HG02884 (cell line): ENCODE results near the gene NCOA6.

Experiments used
- ATAC-seq: cut with Tn5 transposase; IDR thresholded peaks from one replicate; pipeline ENCODE4 v1.9.1; 2021; ENCODE audit warnings: mild to moderate bottlenecking, moderate library complexity; ENCODE audit not compliant: unreplicated experiment

NCOA6 gene

DNA sequence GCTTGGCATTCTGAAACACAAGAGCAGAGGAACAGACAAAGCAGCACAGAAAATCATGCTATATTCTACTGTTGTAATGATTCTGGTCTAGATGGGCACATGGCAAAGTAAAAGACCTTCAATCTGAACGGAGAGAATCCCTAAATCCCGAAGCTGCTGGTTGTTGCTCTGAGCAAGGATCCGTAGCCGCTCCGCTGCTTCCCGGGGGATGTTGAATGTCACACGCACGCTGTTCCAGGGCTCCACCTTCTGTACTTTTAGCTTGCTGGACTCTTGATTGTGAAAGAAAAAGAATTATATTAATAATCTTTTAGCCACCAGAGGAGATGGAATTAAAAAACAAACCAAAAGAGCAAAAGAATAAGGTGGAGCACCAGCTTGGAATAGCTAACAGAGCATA lies 49.3 kb downstream of the NCOA6 start:
- ATAC-seq = no peak

- no peak for ATAC-seq
Observed at GRCh38 chr20:34774886-34775285, 50.6 kb downstream of the NCOA6 start.

DNA sequence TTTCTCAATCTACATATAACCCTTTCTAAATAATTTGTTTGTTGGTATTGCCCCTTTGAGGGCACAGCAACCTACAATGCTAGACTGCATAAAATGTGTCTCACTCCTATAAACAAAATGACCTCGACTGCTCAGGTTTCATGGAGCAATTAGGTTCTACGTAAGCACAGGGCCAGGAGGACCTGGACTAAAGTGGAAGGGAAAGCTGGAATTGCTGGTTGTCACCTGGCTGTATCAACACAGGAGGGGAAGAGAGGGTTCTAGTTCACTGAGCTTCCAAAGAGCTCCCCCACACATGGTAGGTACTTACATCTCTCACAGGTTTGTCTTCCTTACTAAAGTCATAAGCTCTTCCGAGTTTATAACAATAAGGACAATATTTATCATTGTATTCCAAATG lies 51.0 kb downstream of the NCOA6 start:
- ATAC-seq = no peak

DNA sequence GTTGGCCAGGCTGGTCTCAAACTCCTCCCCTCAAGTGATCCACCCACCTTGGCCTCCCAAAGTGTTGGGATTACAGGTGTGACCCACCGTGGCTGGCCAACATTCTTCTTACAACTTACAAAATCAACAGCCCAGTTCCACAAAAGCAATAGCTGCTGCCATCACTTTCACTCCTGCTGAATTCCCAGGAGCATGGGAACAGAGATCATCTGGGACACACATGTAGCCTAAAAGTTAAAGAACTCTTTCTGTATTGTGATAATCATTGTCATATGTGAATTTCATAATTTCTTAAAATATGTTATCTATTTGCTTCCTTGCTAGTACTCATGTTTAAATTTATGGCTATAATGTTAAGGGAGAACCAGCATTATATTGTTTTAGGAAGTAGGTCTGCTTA lies 51.7 kb downstream of the NCOA6 start:
- ATAC-seq = no peak

GRCh38 chr20:34772437-34772836 lies 53.0 kb downstream of the NCOA6 start:
- ATAC-seq = no peak

DNA sequence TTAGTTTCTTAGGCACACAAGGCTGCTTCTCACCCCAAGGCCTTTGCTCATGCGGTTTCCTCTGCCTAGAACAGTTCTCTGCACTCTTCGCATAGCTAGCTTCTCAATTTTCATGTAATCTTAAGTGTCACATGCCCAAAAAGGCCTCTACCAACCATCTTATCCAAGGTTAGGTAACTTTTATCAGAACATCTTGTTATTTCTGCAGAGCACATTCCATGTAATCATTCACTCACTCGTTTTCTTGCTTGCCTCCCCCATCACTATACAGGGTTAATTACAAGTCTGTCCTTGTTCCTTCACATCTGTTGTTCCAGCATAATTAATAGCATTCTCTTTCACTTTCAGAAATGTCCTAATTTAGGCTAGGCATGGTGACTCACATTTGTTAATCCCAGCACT lies 53.8 kb downstream of the NCOA6 start:
- ATAC-seq = no peak

GRCh38 chr20:34768096-34768495 lies 57.4 kb downstream of the NCOA6 start:
- ATAC-seq = no peak

GRCh38 chr20:34762031-34762555 lies 63.4 kb downstream of the NCOA6 start:
- no peak for ATAC-seq

GRCh38 chr20:34755367-34755766 lies 70.1 kb downstream of the NCOA6 start:
- ATAC-seq = no peak

DNA sequence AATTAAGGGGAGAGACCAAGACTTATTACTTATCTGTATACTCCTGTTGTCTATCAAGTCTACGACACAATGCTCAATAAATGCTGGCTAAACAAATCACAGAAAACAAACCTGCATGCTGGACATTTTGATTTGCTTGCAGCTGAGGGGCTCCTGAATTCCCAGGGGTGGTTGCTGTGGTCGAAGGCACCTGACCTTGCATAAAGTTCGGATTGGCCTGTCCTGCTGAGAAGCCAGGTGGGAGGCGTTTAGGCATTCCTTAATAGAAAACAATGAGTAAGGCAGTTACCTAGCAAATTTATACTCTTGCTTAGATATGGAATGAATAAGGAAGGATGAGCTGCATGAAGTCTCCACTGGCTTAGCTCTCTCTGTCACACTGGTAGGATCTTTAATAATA lies 70.8 kb downstream of the NCOA6 start:
- no peak for ATAC-seq

- no peak for ATAC-seq
Observed at GRCh38 chr20:34753706-34754461, 71.6 kb downstream of the NCOA6 start.

- no peak for ATAC-seq
Observed at GRCh38 chr20:34751453-34751852, 74.0 kb downstream of the NCOA6 start.

DNA sequence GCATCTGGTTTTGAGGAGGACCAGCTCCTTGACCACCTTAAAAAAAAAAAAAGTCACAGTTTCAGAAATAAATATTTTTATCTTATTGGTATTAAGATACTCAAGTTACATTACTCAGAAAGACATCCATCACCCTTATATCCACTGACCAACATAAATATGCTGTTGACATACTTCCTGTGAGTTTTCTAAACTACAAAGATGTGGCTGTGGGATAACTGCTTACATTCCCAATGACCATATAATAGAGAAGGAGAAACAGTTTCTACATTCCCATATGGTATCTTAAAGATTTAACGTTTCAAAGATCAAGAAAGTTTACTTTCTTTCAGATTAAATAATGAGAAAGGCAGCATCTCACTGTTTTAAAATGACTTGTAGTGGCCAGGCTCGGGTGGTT lies 75.0 kb downstream of the NCOA6 start:
- no peak for ATAC-seq

GRCh38 chr20:34748709-34749108 lies 76.7 kb downstream of the NCOA6 start:
- ATAC-seq = no peak

DNA sequence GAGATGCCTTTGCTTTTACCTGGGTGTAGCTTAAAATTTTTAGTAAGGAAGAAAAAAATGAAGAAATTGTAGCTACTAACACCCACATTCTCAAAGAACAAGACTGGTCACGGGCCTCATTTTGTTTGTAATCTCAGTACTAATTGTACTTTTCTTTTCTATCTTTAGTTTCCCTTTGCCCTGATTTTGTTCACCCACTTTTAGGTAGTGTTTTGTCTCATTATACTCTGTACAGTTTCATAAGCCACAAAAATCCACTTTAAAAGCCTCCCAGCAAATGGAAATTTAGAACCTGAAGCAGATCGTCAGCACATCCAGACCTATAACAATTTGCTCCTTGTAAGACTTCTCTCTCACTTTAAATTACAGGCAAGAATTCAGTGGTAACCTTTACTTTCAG lies 78.0 kb downstream of the NCOA6 start:
- no peak for ATAC-seq

- no peak for ATAC-seq
Observed at GRCh38 chr20:34746674-34747073, 78.8 kb downstream of the NCOA6 start.

DNA sequence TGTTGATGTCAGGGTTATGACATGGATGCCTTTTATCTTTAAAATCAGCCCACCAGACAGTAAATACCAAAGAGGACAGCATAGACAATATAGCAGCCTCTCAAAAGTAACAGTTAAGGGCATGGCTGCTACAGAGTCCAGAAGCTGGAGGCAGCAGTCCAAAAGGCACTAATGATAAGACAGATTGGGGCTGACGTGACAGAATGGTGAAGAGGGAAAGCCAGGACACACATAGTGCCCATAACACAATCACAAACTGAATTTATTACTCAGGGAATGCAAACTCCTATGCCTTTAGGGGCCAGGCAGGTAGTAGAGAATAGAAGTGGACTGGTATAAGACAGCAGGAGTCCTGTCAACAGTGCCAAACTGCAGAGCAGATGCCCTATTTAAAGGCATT lies 80.6 kb downstream of the NCOA6 start:
- no peak for ATAC-seq

DNA sequence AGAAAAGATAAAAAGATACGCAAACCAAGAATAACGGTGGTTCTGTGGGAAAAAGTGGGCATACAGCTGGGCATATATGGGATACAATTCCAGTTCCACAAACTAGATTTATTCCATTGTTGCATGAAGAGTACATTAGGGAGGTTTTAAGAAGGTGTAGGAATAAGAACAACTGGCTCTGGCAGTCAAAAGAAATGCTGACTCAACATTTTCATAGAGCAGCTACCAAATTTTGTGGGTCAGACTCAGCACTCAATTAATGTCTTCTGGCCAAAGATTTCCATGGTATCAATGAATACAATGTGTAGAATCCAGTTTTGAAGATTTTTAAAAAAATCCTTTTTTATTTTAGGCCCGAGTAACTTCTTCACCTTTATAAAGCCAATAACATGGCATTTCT lies 81.1 kb downstream of the NCOA6 start:
- ATAC-seq = no peak

DNA sequence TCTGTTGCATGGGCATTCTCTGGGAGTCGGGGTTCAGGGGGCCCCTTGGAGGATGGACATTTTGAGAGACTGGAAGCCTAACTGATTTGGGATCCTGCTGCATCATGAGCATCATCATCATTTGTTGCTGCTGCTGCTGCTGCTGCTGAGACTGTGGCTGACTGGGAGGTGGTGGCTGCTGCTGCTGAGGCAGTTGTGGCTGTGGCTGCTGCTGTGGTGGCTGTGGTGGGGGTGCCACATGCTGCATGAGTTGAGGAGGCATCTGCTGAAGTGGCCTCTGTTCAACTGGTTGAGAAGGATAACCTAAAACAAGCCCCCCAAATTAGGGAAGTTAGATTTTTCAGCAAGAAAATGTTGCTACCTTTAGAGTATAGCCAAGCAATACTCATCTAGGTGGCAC lies 82.4 kb downstream of the NCOA6 start:
- ATAC-seq = no peak

- ATAC-seq = no peak
Observed at GRCh38 chr20:34736106-34736735, 89.2 kb downstream of the NCOA6 start.

GRCh38 chr20:34732523-34732922 lies 92.9 kb downstream of the NCOA6 start:
- ATAC-seq = no peak

DNA sequence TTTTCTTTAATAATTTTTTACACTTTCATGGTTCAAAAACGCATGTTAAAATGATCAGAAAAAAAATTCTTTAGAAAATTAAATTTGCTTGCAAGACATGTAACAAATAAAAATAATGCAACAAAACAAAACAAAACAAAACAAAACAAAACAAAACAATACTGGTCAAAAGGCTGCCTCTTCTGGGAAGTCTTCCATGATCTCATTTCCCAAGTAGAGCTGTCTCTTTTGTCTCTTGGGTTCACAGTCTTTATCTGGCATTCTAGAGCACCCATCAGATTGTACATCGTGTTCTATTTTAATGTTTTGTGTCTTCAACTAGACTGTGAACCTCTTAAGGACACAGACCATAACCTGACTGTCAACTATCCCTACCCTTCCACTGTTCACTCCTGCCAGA lies 96.0 kb downstream of the NCOA6 start:
- ATAC-seq = no peak

GRCh38 chr20:34724172-34724571 lies 101.3 kb downstream of the NCOA6 start:
- no peak for ATAC-seq
